ENCODE measurements around the gene CALML5.

The CALML5 gene

DNA sequence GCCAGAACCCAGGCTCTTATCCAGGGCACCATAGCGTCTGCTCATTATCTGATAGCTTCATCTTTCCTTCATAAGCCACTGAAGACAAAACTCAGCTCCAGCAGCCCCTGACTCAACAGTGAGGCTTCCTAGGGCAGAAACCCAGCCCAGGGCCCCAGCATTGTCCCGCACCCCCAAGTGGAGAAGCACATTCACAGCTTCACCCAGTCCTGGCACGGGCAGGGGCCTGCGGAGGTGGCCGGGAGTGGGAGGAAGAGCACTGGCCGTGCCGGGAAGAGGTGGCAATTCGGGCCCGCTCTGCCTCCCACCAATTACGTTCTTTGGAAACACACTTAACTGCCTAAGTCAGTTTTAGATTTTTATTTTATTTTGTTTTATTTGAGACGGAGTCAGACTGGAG lies 10.3 kb upstream of the CALML5 start (continued):
- TF ChIP-seq, protein P1, sequence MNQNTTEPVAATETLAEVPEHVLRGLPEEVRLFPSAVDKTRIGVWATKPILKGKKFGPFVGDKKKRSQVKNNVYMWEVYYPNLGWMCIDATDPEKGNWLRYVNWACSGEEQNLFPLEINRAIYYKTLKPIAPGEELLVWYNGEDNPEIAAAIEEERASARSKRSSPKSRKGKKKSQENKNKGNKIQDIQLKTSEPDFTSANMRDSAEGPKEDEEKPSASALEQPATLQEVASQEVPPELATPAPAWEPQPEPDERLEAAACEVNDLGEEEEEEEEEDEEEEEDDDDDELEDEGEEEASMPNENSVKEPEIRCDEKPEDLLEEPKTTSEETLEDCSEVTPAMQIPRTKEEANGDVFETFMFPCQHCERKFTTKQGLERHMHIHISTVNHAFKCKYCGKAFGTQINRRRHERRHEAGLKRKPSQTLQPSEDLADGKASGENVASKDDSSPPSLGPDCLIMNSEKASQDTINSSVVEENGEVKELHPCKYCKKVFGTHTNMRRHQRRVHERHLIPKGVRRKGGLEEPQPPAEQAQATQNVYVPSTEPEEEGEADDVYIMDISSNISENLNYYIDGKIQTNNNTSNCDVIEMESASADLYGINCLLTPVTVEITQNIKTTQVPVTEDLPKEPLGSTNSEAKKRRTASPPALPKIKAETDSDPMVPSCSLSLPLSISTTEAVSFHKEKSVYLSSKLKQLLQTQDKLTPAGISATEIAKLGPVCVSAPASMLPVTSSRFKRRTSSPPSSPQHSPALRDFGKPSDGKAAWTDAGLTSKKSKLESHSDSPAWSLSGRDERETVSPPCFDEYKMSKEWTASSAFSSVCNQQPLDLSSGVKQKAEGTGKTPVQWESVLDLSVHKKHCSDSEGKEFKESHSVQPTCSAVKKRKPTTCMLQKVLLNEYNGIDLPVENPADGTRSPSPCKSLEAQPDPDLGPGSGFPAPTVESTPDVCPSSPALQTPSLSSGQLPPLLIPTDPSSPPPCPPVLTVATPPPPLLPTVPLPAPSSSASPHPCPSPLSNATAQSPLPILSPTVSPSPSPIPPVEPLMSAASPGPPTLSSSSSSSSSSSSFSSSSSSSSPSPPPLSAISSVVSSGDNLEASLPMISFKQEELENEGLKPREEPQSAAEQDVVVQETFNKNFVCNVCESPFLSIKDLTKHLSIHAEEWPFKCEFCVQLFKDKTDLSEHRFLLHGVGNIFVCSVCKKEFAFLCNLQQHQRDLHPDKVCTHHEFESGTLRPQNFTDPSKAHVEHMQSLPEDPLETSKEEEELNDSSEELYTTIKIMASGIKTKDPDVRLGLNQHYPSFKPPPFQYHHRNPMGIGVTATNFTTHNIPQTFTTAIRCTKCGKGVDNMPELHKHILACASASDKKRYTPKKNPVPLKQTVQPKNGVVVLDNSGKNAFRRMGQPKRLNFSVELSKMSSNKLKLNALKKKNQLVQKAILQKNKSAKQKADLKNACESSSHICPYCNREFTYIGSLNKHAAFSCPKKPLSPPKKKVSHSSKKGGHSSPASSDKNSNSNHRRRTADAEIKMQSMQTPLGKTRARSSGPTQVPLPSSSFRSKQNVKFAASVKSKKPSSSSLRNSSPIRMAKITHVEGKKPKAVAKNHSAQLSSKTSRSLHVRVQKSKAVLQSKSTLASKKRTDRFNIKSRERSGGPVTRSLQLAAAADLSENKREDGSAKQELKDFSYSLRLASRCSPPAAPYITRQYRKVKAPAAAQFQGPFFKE (tag by site-specific recombination; IDR thresholded peaks at IDR 0.05; ENCODE audit: borderline replicate concordance): no peak
- no peak for TF ChIP-seq GFI1B (tag by site-specific recombination; IDR thresholded peaks at IDR 0.05)
- TF ChIP-seq, protein P2, sequence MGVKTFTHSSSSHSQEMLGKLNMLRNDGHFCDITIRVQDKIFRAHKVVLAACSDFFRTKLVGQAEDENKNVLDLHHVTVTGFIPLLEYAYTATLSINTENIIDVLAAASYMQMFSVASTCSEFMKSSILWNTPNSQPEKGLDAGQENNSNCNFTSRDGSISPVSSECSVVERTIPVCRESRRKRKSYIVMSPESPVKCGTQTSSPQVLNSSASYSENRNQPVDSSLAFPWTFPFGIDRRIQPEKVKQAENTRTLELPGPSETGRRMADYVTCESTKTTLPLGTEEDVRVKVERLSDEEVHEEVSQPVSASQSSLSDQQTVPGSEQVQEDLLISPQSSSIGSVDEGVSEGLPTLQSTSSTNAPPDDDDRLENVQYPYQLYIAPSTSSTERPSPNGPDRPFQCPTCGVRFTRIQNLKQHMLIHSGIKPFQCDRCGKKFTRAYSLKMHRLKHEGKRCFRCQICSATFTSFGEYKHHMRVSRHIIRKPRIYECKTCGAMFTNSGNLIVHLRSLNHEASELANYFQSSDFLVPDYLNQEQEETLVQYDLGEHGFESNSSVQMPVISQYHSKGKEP (tag by site-specific recombination; IDR thresholded peaks at IDR 0.05): no peak
- TF ChIP-seq, protein P3, sequence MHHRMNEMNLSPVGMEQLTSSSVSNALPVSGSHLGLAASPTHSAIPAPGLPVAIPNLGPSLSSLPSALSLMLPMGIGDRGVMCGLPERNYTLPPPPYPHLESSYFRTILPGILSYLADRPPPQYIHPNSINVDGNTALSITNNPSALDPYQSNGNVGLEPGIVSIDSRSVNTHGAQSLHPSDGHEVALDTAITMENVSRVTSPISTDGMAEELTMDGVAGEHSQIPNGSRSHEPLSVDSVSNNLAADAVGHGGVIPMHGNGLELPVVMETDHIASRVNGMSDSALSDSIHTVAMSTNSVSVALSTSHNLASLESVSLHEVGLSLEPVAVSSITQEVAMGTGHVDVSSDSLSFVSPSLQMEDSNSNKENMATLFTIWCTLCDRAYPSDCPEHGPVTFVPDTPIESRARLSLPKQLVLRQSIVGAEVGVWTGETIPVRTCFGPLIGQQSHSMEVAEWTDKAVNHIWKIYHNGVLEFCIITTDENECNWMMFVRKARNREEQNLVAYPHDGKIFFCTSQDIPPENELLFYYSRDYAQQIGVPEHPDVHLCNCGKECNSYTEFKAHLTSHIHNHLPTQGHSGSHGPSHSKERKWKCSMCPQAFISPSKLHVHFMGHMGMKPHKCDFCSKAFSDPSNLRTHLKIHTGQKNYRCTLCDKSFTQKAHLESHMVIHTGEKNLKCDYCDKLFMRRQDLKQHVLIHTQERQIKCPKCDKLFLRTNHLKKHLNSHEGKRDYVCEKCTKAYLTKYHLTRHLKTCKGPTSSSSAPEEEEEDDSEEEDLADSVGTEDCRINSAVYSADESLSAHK (tag by site-specific recombination; IDR thresholded peaks at IDR 0.05): no peak

DNA sequence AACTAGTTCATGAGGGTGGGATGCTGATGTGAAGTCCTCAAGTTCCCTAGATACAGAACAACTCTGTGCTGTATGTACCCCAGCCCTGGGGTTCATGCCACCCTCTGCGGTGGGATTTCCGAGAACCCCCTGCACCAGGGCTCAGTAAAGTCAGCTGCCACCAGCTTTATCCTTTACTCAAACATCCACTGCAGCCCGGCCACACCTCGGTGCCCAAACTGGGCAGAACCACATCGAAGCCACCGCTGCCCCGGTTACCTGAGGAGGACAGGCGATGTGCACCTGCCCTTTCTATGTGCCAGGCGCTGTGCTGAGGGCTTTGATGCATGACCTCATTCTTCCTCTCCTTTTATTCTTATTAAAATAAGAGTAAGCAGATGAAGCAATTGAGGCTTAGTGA lies 9.9 kb upstream of the CALML5 start:
- CTCF ChIA-PET: interaction anchor here (0.7 to 1.5 kb wide), 3 partner anchors 14 to 836 kb away, joined by 3 to 10 read pairs (median 3); no protein-coding TSS in a partner anchor
- Histone ChIP-seq H3K9me3 (ENCODE audit: control insufficient read depth, insufficient read depth, low read depth, low read length) (no peaks in the 10 kb centered on the region), H3K27ac (ENCODE audit: extremely low read depth, low read depth, low read length) (no peak overlapping the region), H3K4me1 (ENCODE audit: control insufficient read depth, insufficient read depth, low read length) (no peaks in the 10 kb centered on the region), H3K36me3 (ENCODE audit: control insufficient read depth in 2 of 2, insufficient read depth in 1 of 2, low read length in 2 of 2) (no peaks in the 10 kb centered on the region), H3K4me3 (ENCODE audit: low read depth, low read length) (no peak overlapping the region)
- POLR2A ChIA-PET: no interaction called here
- TF ChIP-seq, protein P4, sequence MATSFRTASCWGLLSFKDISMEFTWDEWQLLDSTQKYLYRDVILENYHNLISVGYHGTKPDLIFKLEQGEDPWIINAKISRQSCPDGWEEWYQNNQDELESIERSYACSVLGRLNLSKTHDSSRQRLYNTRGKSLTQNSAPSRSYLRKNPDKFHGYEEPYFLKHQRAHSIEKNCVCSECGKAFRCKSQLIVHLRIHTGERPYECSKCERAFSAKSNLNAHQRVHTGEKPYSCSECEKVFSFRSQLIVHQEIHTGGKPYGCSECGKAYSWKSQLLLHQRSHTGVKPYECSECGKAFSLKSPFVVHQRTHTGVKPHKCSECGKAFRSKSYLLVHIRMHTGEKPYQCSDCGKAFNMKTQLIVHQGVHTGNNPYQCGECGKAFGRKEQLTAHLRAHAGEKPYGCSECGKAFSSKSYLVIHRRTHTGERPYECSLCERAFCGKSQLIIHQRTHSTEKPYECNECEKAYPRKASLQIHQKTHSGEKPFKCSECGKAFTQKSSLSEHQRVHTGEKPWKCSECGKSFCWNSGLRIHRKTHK (tag by site-specific recombination; IDR thresholded peaks at IDR 0.05): no peak
- TF ChIP-seq ZNF768 (tag by site-specific recombination; IDR thresholded peaks at IDR 0.05): no peak
- no peak for TF ChIP-seq TCF7L2 (IDR thresholded peaks at IDR 0.05; ENCODE audit: borderline replicate concordance, low read depth, low read length)
- no peak for TF ChIP-seq ZNF37A (tag by site-specific recombination; IDR thresholded peaks at IDR 0.05)
- no peak for TF ChIP-seq ZNF202 (tag by site-specific recombination; IDR thresholded peaks at IDR 0.05; ENCODE audit: borderline replicate concordance)
- TF ChIP-seq KLF16 (tag by site-specific recombination; IDR thresholded peaks at IDR 0.05): no peak
- no peak for TF ChIP-seq ZNF670 (tag by site-specific recombination; IDR thresholded peaks at IDR 0.05; ENCODE audit: low read depth)
- no peak for TF ChIP-seq ZNF677 (tag by site-specific recombination; IDR thresholded peaks at IDR 0.05)
- no peak for TF ChIP-seq ZNF514 (tag by site-specific recombination; IDR thresholded peaks at IDR 0.05)
- no peak for TF ChIP-seq ZNF391 (tag by site-specific recombination; IDR thresholded peaks at IDR 0.05; ENCODE audit: borderline replicate concordance, low read depth)
- TF ChIP-seq ZNF623 (tag by site-specific recombination; IDR thresholded peaks at IDR 0.05): no peak
- no peak for TF ChIP-seq ZNF23 (tag by site-specific recombination; IDR thresholded peaks at IDR 0.05; ENCODE audit: borderline replicate concordance)
- no peak for TF ChIP-seq ZNF624 (tag by site-specific recombination; IDR thresholded peaks at IDR 0.05)
